ENCODE data around the gene CBFA2T2.

GRCh38 chr20:33609504-33609903 is 119.6 kb downstream of the CBFA2T2 start:
- TF ChIP-seq SUZ12 (IDR thresholded peaks at IDR 0.05; ENCODE audit: extremely low read depth, insufficient read depth, insufficient read length) (no peak), ZNF274 (IDR thresholded peaks at IDR 0.05; ENCODE audit: low read depth, low read length) (no peak), YY1 (IDR thresholded peaks at IDR 0.05; ENCODE audit: insufficient read depth, insufficient read length) (no peak)

All from NT2/D1 (cell line).